ENCODE data around the gene GRIP2.
"Not testable (repeated sequence)": the region's sequence is repeated elsewhere in the genome, so short reads cannot be mapped to it uniquely, and the experiment has no call there.

GRIP2 gene

GRCh38 chr3:14520149-14520548, 20.0 kb downstream of the GRIP2 start:
- DNase-seq (ENCODE audit: low read depth): no peak

- no peak for DNase-seq (ENCODE audit: low read depth)
Observed at GRCh38 chr3:14519406-14519805, 20.7 kb downstream of the GRIP2 start.

- no peak for DNase-seq (ENCODE audit: low read depth)
Observed at GRCh38 chr3:14518893-14519292, 21.2 kb downstream of the GRIP2 start.

- DNase-seq (ENCODE audit: low read depth): no peak
Observed at GRCh38 chr3:14518432-14518802, 21.7 kb downstream of the GRIP2 start.

- no peak for DNase-seq (ENCODE audit: low read depth)
Observed at GRCh38 chr3:14517601-14518431, 22.3 kb downstream of the GRIP2 start.

GRCh38 chr3:14516738-14517345, 23.3 kb downstream of the GRIP2 start:
- no peak for DNase-seq (ENCODE audit: low read depth)

GRCh38 chr3:14515526-14515925, 24.6 kb downstream of the GRIP2 start:
- not testable (repeated sequence) for DNase-seq (ENCODE audit: low read depth)

- no peak for DNase-seq (ENCODE audit: low read depth)
Observed at GRCh38 chr3:14514323-14514720, 25.8 kb downstream of the GRIP2 start.

GRCh38 chr3:14513566-14514322, 26.4 kb downstream of the GRIP2 start:
- DNase-seq (ENCODE audit: low read depth): no peak

- DNase-seq (ENCODE audit: low read depth): no peak
Observed at GRCh38 chr3:14512942-14513327, 27.2 kb downstream of the GRIP2 start.

GRCh38 chr3:14512281-14512941, 27.7 kb downstream of the GRIP2 start:
- no peak for DNase-seq (ENCODE audit: low read depth)

- no peak for DNase-seq (ENCODE audit: low read depth)
Observed at GRCh38 chr3:14511623-14512280, 28.4 kb downstream of the GRIP2 start.

GRCh38 chr3:14510838-14511622, 29.1 kb downstream of the GRIP2 start:
- no peak for DNase-seq (ENCODE audit: low read depth)

GRCh38 chr3:14509796-14510100, 30.4 kb downstream of the GRIP2 start:
- no peak for DNase-seq (ENCODE audit: low read depth)

- peak; percentile 42 for DNase-seq (ENCODE audit: low read depth)
Observed at GRCh38 chr3:14508966-14509795, 31.0 kb downstream of the GRIP2 start.

- no peak for DNase-seq (ENCODE audit: low read depth)
Observed at GRCh38 chr3:14508505-14508819, 31.7 kb downstream of the GRIP2 start.

GRCh38 chr3:14507757-14508504, 32.2 kb downstream of the GRIP2 start:
- DNase-seq (ENCODE audit: low read depth): no peak

GRCh38 chr3:14507305-14507741, 32.8 kb downstream of the GRIP2 start:
- no peak for DNase-seq (ENCODE audit: low read depth)

- DNase-seq (ENCODE audit: low read depth): no peak
Observed at GRCh38 chr3:14506626-14507304, 33.4 kb downstream of the GRIP2 start.
